Trophoblast cell (in vitro differentiated cells and primary cell): ENCODE data around the gene WASHC2C.
"Not testable (repeated sequence)": the region's sequence is repeated elsewhere in the genome, so short reads cannot be mapped to it uniquely, and the experiment has no call there.

ENCODE experiments used
- DNase-seq, 2 donors: peaks; one replicate each; pipeline ENCODE4 v3.0.0-alpha.2; 2016
- H2AFZ ChIP-seq: 2 replicates; pipeline ENCODE4 v1.6.1; 2013; ENCODE audit warnings: low read length, moderate library complexity, mild to moderate bottlenecking; ENCODE audit not compliant: insufficient read depth, poor library complexity
- H2AK5ac ChIP-seq: 2 replicates; pipeline ENCODE4 v1.6.1; 2013; ENCODE audit warnings: mild to moderate bottlenecking, low read length
- H2BK120ac ChIP-seq: 2 replicates; pipeline ENCODE4 v1.6.1; 2013; ENCODE audit warnings: low read length, mild to moderate bottlenecking, moderate library complexity; ENCODE audit not compliant: insufficient read depth, poor library complexity
- H2BK12ac ChIP-seq: 2 replicates; pipeline ENCODE4 v1.6.1; 2013; ENCODE audit warnings: mild to moderate bottlenecking, low read length, moderate library complexity
- H2BK5ac ChIP-seq: 2 replicates; pipeline ENCODE4 v1.6.1; 2013; ENCODE audit warnings: low read length, low read depth, moderate library complexity, mild to moderate bottlenecking; ENCODE audit not compliant: poor library complexity
- H3K14ac ChIP-seq: 2 replicates; pipeline ENCODE4 v1.6.1; 2013; ENCODE audit warnings: mild to moderate bottlenecking, low read length
- H3K18ac ChIP-seq: 2 replicates; pipeline ENCODE4 v1.6.1; 2013; ENCODE audit warnings: mild to moderate bottlenecking, low read length
- H3K23ac ChIP-seq: 2 replicates; pipeline ENCODE4 v1.6.1; 2013; ENCODE audit warnings: low read length
- H3K27ac ChIP-seq: 2 replicates; pipeline ENCODE4 v1.5.1; 2013; ENCODE audit warnings: low read depth, mild to moderate bottlenecking, inconsistent platforms, low read length, moderate library complexity
- H3K27me3 ChIP-seq: 2 replicates; pipeline ENCODE4 v1.6.1; 2013; ENCODE audit warnings: inconsistent platforms, mild to moderate bottlenecking, low read length, moderate library complexity; ENCODE audit not compliant: insufficient read depth
- H3K36me3 ChIP-seq, 2 experiments: 1 replicate in 1 of 2; 2 replicates in 1 of 2; pipeline ENCODE4 v1.6.1; 2013; ENCODE audit warnings: low read length in 2 of 2, mild to moderate bottlenecking in 2 of 2, moderate library complexity in 1 of 2; ENCODE audit not compliant: insufficient read depth in 2 of 2, control insufficient read depth in 1 of 2
- H3K4ac ChIP-seq: 2 replicates; pipeline ENCODE4 v1.6.1; 2013; ENCODE audit warnings: low read depth, mild to moderate bottlenecking, low read length, moderate library complexity
- H3K4me1 ChIP-seq, 2 experiments: 1 replicate in 1 of 2; 2 replicates in 1 of 2; pipeline ENCODE4 v1.6.1; 2013; ENCODE audit warnings: low read length in 2 of 2, mild to moderate bottlenecking in 2 of 2, moderate library complexity in 1 of 2; ENCODE audit not compliant: insufficient read depth in 2 of 2, control insufficient read depth in 1 of 2
- H3K4me2 ChIP-seq: 2 replicates; pipeline ENCODE4 v1.6.1; 2013; ENCODE audit warnings: inconsistent platforms, mild to moderate bottlenecking, low read length, moderate library complexity
- H3K4me3 ChIP-seq: 2 replicates; pipeline ENCODE4 v1.5.1; 2013; ENCODE audit warnings: mild to moderate bottlenecking, low read depth, low read length, inconsistent platforms
- H3K79me1 ChIP-seq: one replicate; pipeline ENCODE4 v1.6.1; 2013; ENCODE audit warnings: low read length
- H3K79me2 ChIP-seq: 2 replicates; pipeline ENCODE4 v1.6.1; 2013; ENCODE audit warnings: low read length, mild to moderate bottlenecking; ENCODE audit not compliant: control insufficient read depth, insufficient read depth, poor library complexity
- H3K9ac ChIP-seq: 2 replicates; pipeline ENCODE4 v1.6.1; 2013; ENCODE audit warnings: mild to moderate bottlenecking, low read length
- H3K9me3 ChIP-seq: 2 replicates; pipeline ENCODE4 v1.6.1; 2013; ENCODE audit warnings: low read depth, mild to moderate bottlenecking, control low read depth, inconsistent platforms, low read length; ENCODE audit not compliant: insufficient read depth
- H4K12ac ChIP-seq: 2 replicates; pipeline ENCODE4 v1.6.1; 2013; ENCODE audit warnings: low read depth, mild to moderate bottlenecking, low read length, moderate library complexity
- H4K8ac ChIP-seq: 2 replicates; pipeline ENCODE4 v1.6.1; 2013; ENCODE audit warnings: low read depth, mild to moderate bottlenecking, low read length, moderate library complexity
- H4K91ac ChIP-seq: one replicate; pipeline ENCODE4 v1.6.1; 2013; ENCODE audit warnings: low read depth, mild to moderate bottlenecking, low read length, moderate library complexity
- WGBS: extraction: QIAGEN DNeasy Blood & Tissue Kit; methylation state at CpG from one replicate; pipeline ENCODE4 v1.1.7; 2013; ENCODE audit warnings: missing lambda C conversion rate; ENCODE audit not compliant: insufficient read length, insufficient coverage; ENCODE audit errors: extremely low coverage; 5-methylcytosine and 5-hydroxymethylcytosine counted together

WASHC2C gene

DNA sequence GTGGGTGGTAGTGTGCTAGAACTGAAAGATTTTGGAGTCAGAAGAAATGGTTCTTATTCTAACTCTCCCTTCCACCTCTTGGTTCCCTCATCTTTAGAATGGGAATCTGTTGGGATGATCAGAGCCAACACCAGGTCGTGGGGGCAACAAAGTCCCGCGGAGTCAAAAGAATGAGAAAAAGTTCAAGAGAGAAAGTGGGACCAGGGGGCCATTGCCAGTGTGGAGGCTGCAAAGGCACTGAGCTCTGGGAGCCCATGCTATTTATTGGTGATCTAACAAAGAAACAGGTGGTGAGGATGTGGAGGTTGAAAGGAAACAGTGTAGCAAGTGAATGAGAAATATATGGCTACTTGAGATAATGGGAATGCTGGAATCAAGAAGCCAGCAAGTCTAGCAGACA, 90.8 kb downstream of the WASHC2C start:
- no peak overlapping the region for H4K12ac ChIP-seq
- no peaks in the 10 kb centered on the region for H3K79me1 ChIP-seq
- no peak overlapping the region for H3K23ac ChIP-seq
- H3K27me3 ChIP-seq: no peaks in the 10 kb centered on the region
- no peak overlapping the region for H3K27ac ChIP-seq
- no peak overlapping the region for H2AFZ ChIP-seq
- peaks cover 9% of the 10 kb centered on the region for H3K9me3 ChIP-seq
- no peak overlapping the region for H3K18ac ChIP-seq
- H3K36me3 ChIP-seq: no peaks in the 10 kb centered on the region
- H2BK12ac ChIP-seq: no peak overlapping the region
- H4K91ac ChIP-seq: no peak overlapping the region
- no peak for DNase-seq
- H3K79me2 ChIP-seq: no peaks in the 10 kb centered on the region
- no peak overlapping the region for H3K14ac ChIP-seq
- no CpG with 5 or more reads among the region's 3 CpGs for WGBS
- H3K4me1 ChIP-seq: no peaks in the 10 kb centered on the region
- no peak overlapping the region for H2BK120ac ChIP-seq
- H2AK5ac ChIP-seq: no peak overlapping the region
- no peak overlapping the region for H3K4ac ChIP-seq
- no peak overlapping the region for H4K8ac ChIP-seq
- no peak overlapping the region for H3K9ac ChIP-seq
- H3K4me2 ChIP-seq: no peak overlapping the region
- H2BK5ac ChIP-seq: no peak overlapping the region
- H3K4me3 ChIP-seq: no peak overlapping the region

DNA sequence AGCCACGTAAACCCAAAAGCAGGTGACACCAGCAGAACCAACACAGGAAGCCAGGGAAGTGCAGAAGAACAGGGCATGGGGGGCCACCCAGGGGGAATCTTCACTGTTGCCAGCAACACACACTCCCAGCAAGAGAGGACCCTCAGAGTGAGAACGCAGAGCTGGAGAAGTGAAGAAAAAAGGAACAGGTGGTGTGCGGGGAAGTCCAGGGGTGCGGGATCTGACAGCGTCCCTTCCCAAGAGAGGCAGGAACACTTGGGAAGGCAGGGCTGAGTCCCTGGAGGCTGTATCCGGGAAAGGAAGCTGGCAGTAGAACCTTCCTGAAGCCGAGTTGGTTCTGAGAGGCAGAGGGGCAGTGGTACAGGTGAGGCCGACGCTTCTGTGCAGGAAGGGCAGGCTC, 92.5 kb downstream of the WASHC2C start:
- H3K27me3 ChIP-seq: no peaks in the 10 kb centered on the region
- peaks cover 9% of the 10 kb centered on the region for H3K9me3 ChIP-seq
- no peak overlapping the region for H3K9ac ChIP-seq
- no peak overlapping the region for H3K4ac ChIP-seq
- DNase-seq: no peak
- no peak overlapping the region for H2BK120ac ChIP-seq
- no peak overlapping the region for H3K27ac ChIP-seq
- H2BK12ac ChIP-seq: no peak overlapping the region
- no peak overlapping the region for H2AK5ac ChIP-seq
- no peak overlapping the region for H4K12ac ChIP-seq
- no peaks in the 10 kb centered on the region for H3K4me1 ChIP-seq
- H3K79me1 ChIP-seq: no peaks in the 10 kb centered on the region
- no peak overlapping the region for H4K8ac ChIP-seq
- no peak overlapping the region for H2BK5ac ChIP-seq
- no peak overlapping the region for H3K4me2 ChIP-seq
- no peak overlapping the region for H3K23ac ChIP-seq
- no peak overlapping the region for H3K14ac ChIP-seq
- WGBS: no CpG with 5 or more reads among the region's 9 CpGs
- no peak overlapping the region for H4K91ac ChIP-seq
- H3K4me3 ChIP-seq: no peak overlapping the region
- H3K79me2 ChIP-seq: no peaks in the 10 kb centered on the region
- no peaks in the 10 kb centered on the region for H3K36me3 ChIP-seq
- H2AFZ ChIP-seq: no peak overlapping the region
- H3K18ac ChIP-seq: no peak overlapping the region

DNA sequence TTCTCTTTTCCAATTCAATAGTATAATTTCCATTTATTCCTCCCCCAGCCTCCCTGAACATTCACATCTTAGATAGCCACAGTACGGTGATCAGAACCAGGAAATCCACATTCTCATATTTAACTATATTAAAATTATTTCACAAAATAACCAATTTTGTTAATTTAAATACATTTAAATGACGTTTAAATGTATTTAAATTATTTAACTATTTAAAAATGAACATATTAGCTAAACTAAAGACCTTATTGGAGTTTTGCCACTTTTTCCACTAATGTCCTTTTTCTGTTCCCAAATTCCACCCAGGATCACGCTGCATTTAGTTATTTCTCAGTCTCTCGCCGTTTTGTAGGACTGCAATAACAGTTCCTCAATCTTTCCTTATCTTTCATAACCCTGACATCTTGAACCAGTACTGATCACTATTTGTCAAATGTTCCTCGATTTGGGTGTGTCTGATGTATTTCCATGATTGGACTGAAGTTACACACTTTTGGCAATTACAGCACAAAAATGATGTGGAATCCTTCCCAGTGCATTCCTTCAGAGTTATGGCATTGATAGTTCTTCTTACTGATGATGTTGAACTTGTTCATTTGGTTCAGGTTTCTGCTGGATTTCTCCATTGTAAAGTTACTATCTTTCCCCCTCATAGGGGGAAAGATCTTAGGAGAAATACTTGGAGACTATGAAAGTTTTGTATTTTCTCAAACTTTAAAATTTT, 93.2 kb downstream of the WASHC2C start:
- not testable (repeated sequence) for H3K79me1 ChIP-seq, H3K27ac ChIP-seq, DNase-seq, H3K36me3 ChIP-seq, H3K9ac ChIP-seq, H2BK12ac ChIP-seq, H3K79me2 ChIP-seq, H2AFZ ChIP-seq, H4K8ac ChIP-seq, H4K12ac ChIP-seq, H3K27me3 ChIP-seq, H2BK5ac ChIP-seq, H2AK5ac ChIP-seq, H3K14ac ChIP-seq, H3K4me3 ChIP-seq, H3K4me1 ChIP-seq, H3K9me3 ChIP-seq, H3K4ac ChIP-seq, H3K4me2 ChIP-seq, H2BK120ac ChIP-seq, H4K91ac ChIP-seq, H3K23ac ChIP-seq, H3K18ac ChIP-seq
- no CpG with 5 or more reads among the region's 6 CpGs for WGBS

DNA sequence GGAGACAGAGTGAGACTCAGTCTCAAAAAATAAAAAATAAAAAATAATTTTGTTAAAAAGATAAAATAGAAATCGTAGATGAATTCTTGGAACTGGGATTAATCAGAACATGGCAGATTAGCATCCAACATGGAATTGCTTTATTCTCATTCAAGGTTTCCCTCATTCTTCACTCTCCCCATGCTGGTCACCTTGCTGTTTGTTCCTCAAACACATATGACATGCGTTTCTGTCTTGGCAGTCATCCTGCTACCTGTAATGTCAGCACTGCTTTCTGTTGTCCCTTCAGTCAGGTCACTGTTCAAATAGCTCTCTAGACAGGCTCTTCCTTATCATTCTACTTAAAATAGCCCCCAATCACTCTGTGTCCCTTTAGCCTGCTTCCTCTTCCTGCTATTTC, 95.9 kb downstream of the WASHC2C start:
- H4K8ac ChIP-seq, H2AFZ ChIP-seq, H3K9me3 ChIP-seq, H2BK120ac ChIP-seq, H3K4ac ChIP-seq, H3K4me2 ChIP-seq, DNase-seq, H4K91ac ChIP-seq, H3K18ac ChIP-seq, H3K27ac ChIP-seq, H3K14ac ChIP-seq, H3K4me1 ChIP-seq, H3K79me2 ChIP-seq, H3K36me3 ChIP-seq, H3K79me1 ChIP-seq, H2AK5ac ChIP-seq, H3K9ac ChIP-seq, H3K4me3 ChIP-seq, H3K27me3 ChIP-seq, H3K23ac ChIP-seq, H4K12ac ChIP-seq, H2BK5ac ChIP-seq, H2BK12ac ChIP-seq: not testable (repeated sequence)
- whole genome bisulfite sequencing: no CpG with 5 or more reads among the region's 2 CpGs
